Muscle of arm (tissue), 12 donors: ENCODE results near the gene TFPI. TPM values are rescaled to one million over a fixed set of nuclear protein-coding genes. Genes with fewer than 3 reads are reported as not detected.

Experiments used
- DNase-seq: peaks from one replicate; pipeline ENCODE4 v3.0.0-alpha.2; 2013
- polyA plus RNA-seq, 12 donors: library from polyadenylated mRNA; unstranded; fragments of 120-200 nt; gene quantifications; one replicate each; pipeline ENCODE4 v1.2.1, GENCODE V29; 2013; ENCODE audit not compliant: insufficient read length in 12 of 12

Gene TFPI
- polyA plus RNA-seq, 12 donors, result 35.9 to 112 (median 54.0) TPM; not detected in 1

DNA sequence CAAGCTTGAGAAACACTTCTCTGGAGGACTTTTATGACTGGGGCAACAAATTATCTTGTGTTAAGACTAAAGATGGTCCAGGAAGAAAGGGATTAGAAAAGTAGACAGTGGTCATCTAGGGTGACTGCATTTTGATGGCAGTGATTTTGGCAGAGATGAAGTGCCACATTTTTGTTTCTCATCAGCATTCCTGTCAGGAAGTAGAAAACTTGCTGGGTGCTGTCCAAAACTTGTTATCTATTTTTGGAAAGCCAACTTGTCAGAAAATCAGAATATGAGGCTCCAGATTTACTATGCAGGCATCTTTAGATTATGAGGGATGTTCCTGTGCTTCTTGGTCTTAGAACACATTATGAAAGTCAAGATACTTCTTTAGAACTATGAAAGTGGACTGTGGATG, 77.2 kb downstream of the TFPI start:
- no peak for DNase-seq

DNA sequence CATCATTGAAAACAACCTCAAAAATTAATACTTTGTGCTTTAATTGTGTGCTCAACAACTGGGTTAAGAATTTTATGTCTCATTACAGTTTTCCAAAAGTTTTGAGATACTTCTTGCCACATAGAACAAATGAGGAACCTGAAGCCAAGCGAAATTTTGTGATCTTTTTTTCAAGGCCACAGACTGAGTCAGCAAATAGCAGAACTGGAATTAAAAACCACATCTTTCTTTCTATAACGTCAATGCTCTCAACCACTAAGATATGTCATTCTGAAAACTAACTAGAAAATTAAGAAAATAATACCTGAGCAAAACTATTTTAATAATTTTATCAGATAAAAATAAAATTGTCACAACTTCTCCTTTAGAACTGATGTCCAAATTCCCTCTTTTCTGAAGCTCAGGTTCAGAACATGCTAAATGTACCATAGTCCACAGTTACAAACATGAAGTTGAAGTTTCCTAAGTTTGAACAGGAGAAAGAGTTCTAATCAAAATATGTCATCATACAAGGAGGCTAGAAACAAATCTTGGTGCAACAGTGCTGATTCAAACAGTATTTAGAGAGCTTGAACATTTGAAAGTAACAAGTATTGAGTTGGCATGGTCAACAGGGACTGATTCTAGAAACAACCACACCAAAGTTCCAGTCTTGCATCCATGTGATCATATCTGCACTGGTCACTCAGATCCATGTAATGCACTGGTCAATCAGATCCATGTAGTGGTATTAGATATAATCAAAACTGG, 78.6 kb downstream of the TFPI start:
- DNase-seq, result no peak

DNA sequence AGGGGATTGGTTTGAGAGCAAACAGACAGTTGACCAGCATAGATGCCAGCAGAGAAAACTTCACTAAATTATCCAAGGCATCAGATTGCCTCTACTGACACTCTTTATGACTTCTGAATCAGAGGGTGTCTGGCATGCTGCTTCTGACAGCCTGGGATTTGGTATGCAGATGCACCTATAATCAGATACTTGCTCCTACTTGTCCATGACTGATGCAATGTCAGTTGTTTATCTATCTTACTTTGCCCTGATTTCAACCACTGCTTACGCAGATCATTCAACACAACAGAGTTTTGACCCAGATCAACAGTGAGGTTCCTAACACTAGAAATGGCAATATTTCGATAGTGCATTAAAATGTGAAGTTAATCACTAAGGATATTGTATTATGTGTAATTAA, 83.5 kb downstream of the TFPI start:
- DNase-seq, result no peak

DNA sequence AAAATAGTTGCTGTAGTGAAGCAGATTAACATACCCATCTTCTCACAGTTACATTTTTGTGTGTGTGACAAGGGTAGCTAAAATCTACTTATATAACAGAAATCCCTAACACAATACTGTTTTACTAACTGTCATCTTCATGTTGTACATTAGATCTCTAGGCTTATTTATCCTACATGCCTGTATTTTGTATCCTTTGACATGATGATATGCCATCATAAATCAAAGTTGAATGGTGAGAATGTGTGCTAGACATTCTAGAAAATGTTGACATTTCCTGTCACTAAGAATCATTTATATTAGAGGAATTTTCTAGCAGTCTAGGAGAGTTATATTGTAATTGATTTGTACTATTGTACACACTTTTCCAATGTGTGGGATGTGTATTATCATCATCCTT, 84.7 kb downstream of the TFPI start:
- no peak for DNase-seq

DNA sequence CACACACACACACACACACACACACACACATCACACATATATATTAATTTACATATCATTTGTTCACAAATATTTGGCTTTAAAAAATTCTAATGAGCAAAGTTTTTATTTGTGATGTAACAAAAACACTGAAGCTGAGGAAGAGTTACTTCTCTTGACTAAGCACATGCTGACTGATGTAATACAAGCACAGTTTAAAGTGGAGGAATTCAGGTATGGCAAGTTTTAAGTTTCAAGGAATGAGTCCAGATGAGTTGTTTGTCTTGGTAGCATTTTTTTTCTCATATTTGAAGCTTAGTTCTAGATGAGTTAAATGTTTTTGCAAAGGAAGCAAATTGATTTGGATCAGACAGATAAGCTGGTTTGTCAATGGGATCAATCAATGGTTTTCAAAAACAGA, 86.0 kb downstream of the TFPI start:
- no peak for DNase-seq

DNA sequence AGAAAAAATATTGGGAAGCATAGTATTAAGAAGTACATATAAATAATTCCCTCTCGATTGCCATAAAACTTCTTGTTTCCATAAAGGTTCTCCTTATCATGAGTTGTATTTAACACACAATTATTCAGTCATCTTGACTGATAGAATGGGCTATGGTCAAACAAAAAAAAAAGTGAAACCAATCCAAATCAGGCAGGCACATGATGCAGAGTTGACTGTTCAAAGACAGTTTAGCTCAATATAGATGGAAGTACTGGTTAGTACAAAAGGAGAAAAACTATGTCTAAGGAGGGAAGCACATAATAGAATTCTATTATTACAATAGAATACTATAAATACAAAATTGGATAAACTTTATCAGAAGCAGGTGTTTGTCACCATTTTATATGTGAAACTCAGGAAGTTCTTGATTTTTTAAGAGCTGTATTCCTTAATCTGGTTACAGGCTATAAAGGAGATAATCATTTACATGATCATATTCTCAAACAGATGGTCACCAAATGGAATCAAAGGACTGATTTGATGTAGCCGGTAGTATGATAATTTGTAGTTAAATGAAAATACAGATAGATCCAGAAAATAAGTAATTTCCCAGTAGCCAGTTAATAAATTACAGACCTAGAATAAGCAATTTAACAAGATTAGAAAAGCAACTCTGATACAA, 88.0 kb downstream of the TFPI start:
- DNase-seq, result no peak

DNA sequence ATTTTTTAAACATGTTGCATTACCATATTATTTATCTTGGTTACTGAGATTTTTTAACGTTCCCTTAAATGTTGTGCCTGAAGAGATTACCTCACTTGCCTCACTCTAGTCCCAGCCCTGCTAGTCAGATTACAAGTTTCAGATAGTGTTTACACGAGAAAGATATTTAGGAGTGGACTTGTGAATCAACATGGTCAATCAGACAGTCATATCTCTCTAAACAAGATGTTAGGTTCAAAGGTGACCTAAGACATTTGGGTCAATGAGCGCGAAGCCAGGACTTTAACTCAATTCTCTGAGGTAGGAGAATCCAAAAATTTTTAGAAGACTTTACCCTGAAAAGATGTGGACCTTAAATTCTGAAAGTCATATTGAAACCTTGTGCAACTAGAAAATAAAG, 91.4 kb downstream of the TFPI start:
- no peak for DNase-seq

DNA sequence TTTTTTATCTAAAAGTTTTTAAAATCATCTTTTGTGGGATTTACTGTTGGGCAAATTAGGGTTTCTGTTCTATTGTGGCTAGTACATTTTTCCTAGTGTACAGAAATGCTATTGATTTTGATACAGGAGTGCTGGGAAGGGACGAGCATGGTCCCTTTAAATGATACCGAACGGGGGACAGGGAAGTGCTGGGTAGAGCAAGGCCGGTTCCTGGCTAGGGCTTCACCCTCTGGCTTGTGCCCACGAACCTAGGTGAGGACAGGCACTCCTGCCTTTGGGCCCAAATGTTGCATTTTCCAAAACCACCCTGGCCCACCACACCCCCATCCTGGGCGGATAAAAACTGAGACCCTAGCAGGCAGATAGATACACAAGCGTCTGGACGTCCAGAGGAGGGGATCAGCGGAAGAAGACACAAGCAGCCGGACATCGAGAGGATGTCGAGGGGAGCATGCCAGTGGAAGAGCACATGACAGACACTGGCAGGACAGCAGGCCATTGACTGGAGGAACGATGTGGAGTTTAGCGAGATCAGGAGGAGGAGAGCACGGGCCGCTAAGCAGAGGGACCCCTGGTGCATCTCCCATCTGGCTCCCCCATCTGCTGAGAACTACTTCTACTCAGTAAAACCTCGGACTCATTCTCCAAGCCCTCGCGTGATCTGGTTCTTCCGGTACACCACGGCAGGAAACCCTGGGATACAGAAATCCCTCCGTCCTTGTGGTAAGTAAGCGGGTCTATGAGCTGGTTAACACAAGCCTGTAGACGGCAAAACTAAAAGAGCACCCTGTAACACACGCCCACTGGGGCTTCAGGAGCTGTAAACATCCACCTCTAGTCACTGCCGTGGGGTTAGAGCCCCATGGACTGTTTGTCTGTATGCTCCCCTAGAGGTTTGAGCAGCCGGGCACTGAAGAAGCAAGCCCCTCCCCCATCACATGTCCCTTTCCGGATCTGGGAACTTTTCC, 92.7 kb downstream of the TFPI start:
- no peak for DNase-seq

DNA sequence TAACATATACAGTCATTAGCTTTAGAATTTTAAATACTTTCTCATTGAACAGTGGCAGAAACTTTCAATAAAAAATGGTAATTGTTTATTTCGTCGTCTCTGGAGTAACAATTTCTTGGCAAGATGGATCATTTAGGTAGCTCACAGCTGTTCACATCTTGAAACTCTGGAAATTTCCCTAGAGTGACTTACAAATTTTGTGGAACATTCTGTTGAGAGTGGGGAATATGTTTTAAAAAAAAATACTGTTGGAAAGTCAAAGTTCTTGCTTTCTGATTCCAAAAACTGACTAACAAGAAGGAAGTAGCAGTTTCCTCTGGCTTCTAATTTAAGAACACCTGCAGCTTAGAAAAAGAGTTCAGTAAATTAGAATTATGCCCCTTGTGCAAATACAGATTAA, 95.0 kb downstream of the TFPI start:
- peak; percentile 46 for DNase-seq

DNA sequence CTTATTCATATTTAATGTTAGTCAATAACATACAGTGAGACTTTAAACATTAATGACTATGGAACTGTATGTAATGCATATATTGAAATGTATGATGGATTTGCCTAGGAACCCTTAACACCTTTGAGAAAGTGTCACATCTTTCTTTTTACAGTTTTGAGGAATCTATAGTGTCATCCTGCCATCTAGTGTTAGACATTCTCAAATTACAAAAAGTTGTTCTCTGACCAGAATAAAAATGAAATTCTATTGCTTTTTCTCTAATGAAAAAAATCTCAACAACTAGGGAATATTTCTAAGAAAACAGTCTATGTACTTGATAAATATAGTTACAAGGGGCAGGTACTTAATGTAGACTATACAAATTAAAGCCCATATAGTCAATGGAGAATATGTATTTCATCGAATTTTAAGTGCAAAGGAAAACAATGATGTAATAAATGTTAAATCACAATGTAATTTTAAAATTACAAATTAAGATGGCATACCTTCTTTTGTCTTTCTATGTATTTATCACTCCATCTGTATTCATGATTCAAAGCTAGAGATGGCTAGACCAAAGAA, 101.1 kb downstream of the TFPI start:
- no peak for DNase-seq

DNA sequence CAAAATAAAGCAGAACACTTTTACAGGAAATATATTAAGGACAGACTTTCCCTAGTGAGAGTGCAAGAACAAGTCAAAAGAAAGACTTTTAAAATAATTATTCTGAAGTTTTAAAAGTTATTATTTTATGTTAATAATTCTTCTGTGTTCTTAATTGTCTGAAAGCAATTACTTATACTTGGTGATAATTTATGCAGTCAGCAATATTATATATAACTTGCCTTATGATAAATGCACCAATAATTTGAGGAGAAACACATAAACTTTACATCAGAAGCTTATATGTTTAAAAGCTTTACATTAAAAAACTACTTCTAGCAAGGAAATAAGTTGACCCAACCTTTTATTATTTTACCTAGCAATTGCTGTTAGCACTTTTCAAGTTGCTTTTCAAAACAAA, 102.7 kb downstream of the TFPI start:
- no peak for DNase-seq

DNA sequence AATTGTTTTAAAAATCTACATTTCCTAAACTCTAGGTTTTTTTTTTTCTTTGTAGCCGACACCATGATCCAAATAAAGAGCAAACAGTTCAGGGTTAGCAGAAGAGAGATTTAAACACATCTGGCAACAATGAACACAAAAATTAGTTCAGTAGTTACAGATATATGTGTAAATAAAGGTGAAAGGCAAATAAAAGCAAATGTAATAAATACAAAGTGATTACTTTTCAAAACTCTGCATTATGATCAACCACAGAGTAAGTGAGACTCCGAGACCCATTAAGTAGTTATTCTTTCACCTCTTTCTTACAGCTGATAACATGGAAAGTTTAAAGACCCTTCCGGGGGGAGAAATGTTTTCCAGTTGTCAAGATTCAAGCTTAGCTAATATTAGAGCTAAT, 106.9 kb downstream of the TFPI start:
- DNase-seq, result no peak

DNA sequence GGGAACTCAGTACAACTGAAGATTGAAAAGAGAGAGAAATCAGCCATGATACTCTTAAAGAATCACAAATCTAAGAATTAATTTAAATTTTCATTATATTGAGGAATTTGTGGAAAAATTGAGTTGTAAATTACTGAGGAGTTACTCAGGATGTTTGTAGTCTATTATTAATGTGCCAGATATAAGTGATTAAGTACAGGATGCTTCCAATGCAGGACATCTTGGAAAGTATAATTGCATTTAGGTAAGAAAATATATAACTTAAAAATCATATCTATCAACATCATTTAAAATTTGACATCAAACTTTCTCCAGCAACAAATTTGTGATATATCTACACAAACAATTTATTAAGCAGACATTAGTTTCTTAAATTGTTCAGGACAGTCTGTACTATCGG, 107.5 kb downstream of the TFPI start:
- no peak for DNase-seq

DNA sequence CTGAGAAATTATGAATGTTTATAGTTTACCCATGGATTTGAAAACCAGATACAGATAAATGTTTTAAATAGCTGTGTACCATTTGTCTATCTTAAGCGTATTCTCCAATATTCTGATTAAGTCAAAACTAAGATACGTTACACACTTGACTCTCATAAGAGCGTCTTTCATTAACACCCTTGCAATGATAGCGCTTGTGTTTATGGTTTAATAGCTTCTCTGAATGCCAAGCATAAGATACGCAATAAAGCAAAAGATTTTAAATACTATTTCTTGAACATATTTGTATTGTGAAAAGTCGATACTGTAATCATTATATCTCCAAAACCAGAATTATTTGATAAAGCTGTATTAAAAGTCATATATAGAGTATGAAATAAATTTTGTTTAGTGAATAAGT, 109.2 kb downstream of the TFPI start:
- no peak for DNase-seq

DNA sequence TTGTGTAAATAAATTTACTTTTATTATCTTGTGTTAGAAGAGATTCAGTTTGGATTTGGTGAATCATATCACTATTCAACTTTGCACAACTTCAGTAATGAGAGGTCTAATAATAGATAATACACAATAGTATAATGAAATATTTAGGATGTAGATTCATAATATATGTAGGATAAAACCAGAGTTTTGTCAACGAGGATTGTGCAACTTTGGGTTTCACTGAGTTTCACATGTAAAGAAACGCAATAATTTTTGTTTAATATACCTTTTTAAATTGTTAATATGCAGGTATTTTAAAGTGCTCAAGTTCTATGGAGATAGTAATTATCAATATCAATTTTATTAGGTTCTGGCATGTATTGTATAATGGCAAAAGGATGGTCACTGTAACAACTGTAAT, 111.5 kb downstream of the TFPI start:
- DNase-seq, result no peak

DNA sequence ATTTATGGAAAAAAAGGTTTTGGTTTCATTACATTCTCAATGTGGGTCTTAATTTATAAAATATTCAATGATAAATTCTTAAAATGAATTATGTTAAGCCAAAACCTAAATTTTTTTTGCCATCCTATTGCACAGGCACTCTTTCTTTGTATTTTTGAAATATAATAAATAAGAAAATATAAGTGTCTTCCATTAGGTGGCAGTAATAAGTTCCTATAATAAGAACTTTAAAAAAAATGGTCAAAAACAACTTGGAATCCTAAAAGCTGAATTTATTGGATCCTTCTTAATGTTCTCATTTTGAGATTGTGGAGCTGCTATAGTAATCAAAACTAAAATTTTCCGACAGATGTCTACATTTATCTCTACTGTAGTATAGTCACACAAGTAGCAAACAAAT, 111.9 kb downstream of the TFPI start:
- DNase-seq, result no peak

DNA sequence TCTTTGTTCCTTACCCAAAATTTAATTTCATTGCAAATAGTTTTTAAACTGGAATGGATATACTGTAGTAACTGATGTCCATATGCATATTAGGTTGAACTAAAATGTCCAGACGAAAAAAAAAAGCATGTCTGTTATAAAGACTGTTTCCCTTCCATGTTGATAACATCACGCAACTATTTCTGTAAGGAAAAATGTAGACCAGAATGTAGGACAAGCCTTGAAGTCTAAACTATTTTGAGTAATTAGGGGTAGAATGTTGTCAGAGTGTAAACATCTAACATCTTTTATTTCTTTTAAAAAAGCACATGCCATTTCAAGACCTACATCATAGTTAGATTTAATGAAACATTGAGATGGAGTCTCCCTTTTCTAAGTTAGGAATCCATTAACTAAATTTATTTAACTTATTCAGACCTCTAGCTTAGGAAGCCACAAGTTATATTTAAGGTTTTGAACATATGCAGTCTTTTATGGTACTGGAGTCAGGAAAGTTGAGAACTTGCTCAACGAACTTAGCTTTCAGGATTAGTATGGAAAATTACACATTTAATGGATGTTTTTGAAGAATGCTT, 114.0 kb downstream of the TFPI start:
- no peak for DNase-seq

DNA sequence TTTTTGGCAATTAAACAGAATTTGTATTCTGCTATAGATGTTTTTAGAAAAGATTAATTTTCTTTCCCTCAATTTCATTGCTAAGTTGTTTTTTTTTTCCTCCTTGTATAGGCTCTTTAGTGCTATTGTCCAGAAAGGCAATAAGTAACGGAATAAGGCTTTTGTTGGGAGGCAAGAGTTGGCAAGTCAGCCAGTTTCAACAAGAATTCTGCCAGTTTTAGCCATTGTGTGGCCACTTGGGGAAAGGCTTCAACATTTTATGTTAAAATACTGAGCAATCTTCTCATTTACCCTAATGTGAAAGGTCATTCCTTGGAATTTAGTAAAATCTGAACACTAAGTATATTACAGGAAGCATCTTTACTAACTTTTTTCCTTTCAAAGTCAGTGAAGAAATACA, 115.8 kb downstream of the TFPI start:
- no peak for DNase-seq

DNA sequence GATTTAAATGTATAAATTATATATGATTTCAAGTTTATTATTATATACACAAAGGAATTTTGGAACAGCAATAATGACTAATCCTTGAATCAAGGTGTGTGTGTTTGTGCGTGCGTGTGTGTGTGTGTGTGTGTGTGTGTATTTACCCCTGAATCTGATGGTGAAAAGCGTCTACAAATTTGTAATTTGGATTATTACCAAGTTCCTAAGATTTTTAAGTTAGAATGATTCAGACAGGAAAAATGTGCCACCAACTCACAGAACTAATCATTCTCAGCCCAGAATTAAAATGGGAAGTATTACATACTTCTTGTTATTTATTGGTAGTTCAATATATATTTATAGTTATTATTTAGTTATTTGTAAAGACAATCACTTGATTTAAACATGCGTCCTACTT, 118.5 kb downstream of the TFPI start:
- no peak for DNase-seq

DNA sequence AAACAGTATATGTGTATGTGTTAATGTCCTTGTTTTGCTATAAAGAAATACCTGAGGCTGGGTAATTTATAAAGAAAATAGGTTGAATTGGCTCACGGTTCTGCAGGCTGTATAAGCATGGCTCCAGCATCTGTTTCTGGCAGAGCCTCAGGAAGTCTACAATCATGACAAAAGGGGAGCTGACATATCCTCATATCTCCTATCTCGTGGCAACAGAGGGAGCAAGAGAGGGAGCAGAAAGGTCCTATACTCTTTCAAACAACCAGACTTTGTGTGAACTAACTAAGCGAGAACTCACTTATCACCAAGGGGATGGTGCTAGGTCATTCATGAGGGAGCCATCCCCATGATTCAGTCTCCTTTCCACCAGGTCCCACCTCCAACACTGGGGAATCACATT, 119.2 kb downstream of the TFPI start:
- DNase-seq, result no peak

DNA sequence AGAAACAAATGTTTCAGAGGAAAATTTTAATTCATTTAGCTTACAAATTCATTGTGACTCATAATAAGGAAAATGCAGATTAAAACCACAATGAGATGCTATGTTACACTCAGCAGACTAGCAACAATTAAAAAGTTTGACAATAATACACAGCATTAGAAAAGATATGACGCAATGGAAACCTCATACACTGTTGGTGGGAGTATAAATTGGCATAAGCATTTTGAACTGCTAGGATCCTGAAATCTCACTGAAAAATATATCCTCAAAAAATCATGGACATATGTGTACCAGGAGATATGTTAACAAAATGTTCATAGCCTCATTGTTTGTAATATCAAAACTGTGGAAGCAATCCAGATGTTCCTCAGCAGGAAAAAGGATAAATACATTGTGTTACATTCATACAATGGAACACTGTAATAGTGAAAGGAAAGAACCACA, 119.9 kb downstream of the TFPI start:
- DNase-seq, result no peak

DNA sequence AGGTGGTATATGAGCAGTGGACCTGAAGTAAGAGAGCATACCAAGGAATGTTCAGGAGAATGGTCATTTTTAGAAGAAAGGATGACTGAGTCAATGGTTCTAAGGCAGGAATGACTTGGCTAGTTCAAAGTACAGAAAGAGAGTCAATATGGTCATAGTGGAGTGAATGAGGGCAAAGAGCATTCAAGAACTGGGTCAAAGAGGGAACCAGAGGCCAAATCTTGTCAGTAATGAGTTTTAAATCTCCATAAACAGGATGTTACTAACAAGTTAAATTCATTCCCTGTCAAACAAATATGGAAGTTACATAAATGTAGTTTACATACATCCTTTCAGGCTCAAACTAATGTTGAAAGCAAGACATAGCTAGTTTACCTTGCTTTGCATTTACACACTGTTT, 122.3 kb downstream of the TFPI start:
- no peak for DNase-seq
